GM19239 (cell line): ENCODE results near the gene SETD6.
"Not testable (repeated sequence)": the region's sequence is repeated elsewhere in the genome, so short reads cannot be mapped to it uniquely, and the experiment has no call there.

Experiments used
- DNase-seq: peaks from one replicate; pipeline ENCODE4 v3.0.0; 2011; ENCODE audit warnings: low spot score; ENCODE audit not compliant: insufficient read length
- FAIRE-seq: peaks from 2 replicates; lab custom pipeline; 2011; peaks lifted over from hg19 to GRCh38; lab: Jason Lieb, UNC

Gene SETD6

GRCh38 chr16:58533751-58534470, 18.6 kb downstream of the SETD6 start:
- DNase-seq (no peak), FAIRE-seq (no peak)

- FAIRE-seq (no peak), DNase-seq (no peak)
Observed at GRCh38 chr16:58535100-58535499, 19.8 kb downstream of the SETD6 start.

GRCh38 chr16:58536278-58536677, 21.0 kb downstream of the SETD6 start:
- FAIRE-seq (no peak), DNase-seq (no peak)

GRCh38 chr16:58537124-58537906, 22.0 kb downstream of the SETD6 start:
- DNase-seq (no peak), FAIRE-seq (no peak)

- DNase-seq: no peak
- no peak for FAIRE-seq
Observed at GRCh38 chr16:58541711-58542110, 26.4 kb downstream of the SETD6 start.

- FAIRE-seq (no peak), DNase-seq (no peak)
Observed at GRCh38 chr16:58542291-58542690, 27.0 kb downstream of the SETD6 start.

GRCh38 chr16:58543685-58544084, 28.4 kb downstream of the SETD6 start:
- FAIRE-seq (no peak), DNase-seq (no peak)

- no peak for DNase-seq
- FAIRE-seq: no peak
Observed at GRCh38 chr16:58548378-58548777, 33.1 kb downstream of the SETD6 start.

- no peak for FAIRE-seq
Observed at GRCh38 chr16:58551496-58551895, 36.2 kb downstream of the SETD6 start.

GRCh38 chr16:58556678-58557077, 41.4 kb downstream of the SETD6 start:
- FAIRE-seq (no peak), DNase-seq (no peak)

More at GRCh38 chr16:58551496-58551895, 36.2 kb downstream of the SETD6 start:
- no peak for DNase-seq

- FAIRE-seq: no peak
- DNase-seq: no peak
Observed at GRCh38 chr16:58563235-58563634, 47.9 kb downstream of the SETD6 start.

- FAIRE-seq: no peak
Observed at GRCh38 chr16:58563775-58564174, 48.5 kb downstream of the SETD6 start.

GRCh38 chr16:58565697-58566096, 50.4 kb downstream of the SETD6 start:
- FAIRE-seq, DNase-seq: not testable (repeated sequence)

More at GRCh38 chr16:58563775-58564174, 48.5 kb downstream of the SETD6 start:
- no peak for DNase-seq
